GM19351 (cell line): ENCODE data around the gene SKA3.

Source experiments
- ATAC-seq: cut with Tn5 transposase; IDR thresholded peaks from one replicate; pipeline ENCODE4 v1.9.1; 2021; ENCODE audit warnings: mild to moderate bottlenecking, moderate library complexity; ENCODE audit not compliant: unreplicated experiment

Gene SKA3

GRCh38 chr13:21117104-21117809 lies 59.1 kb downstream of the SKA3 start:
- ATAC-seq, result no peak

GRCh38 chr13:21116141-21116540 lies 60.2 kb downstream of the SKA3 start:
- ATAC-seq, result no peak

- ATAC-seq, result no peak
Measured at GRCh38 chr13:21115231-21115630, 61.1 kb downstream of the SKA3 start.

- ATAC-seq, result no peak
Measured at GRCh38 chr13:21111546-21111945, 64.8 kb downstream of the SKA3 start.

- ATAC-seq, result no peak
Measured at GRCh38 chr13:21109168-21109567, 67.2 kb downstream of the SKA3 start.

GRCh38 chr13:21106089-21106488 lies 70.3 kb downstream of the SKA3 start:
- ATAC-seq, result no peak

- ATAC-seq, result no peak
Measured at GRCh38 chr13:21104199-21105019, 71.9 kb downstream of the SKA3 start.
